GM18867 (cell line): ENCODE data around the gene SMC4.

Experiments used
- ATAC-seq: cut with Tn5 transposase; IDR thresholded peaks from one replicate; pipeline ENCODE4 v1.9.1; 2021; ENCODE audit warnings: mild to moderate bottlenecking, moderate library complexity; ENCODE audit not compliant: unreplicated experiment

Gene SMC4

DNA sequence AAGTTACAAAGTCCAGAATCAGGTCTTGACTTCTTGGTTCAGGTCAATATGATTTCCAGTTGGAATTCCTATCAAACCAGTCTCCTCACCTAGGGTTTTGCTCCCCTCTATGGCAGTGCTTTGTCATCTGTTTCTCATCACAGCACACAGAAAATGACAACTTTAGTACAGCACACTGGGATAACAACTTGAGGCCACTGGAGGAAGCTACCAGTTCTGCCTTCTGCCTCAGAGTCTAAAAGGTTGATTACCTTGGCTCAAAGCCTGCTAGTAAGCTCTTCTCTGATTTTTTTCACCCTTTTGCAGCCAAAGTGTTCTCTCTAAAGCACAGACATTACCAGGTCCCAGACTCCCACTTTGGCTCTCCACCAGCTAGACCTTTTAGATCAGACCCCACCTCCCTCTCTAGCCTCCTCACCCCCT is 75.0 kb downstream of the SMC4 start:
- ATAC-seq, result no peak

DNA sequence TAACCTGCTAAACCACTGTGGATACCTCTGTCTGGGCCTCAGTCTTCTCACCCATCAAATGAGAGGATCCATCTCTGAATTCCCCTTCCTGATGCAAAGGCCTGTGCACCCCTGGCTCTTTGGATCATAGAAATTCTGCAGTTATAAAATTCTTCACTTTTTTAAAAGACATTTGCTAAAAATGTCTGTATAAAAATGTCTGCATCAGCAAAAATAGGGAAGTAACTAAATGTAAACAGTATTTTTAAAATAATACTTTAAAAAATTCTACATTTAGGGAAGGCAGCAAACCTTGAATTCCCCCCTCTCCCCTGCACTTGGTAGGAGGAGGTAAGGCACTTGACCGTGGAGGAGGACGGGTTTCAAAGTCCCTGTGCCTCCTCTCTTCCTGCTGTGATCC is 75.7 kb downstream of the SMC4 start:
- ATAC-seq, result no peak

- no peak for ATAC-seq
These were observed 76.4 kb downstream of the SMC4 start for GRCh38 chr3:160475884-160476283.

DNA sequence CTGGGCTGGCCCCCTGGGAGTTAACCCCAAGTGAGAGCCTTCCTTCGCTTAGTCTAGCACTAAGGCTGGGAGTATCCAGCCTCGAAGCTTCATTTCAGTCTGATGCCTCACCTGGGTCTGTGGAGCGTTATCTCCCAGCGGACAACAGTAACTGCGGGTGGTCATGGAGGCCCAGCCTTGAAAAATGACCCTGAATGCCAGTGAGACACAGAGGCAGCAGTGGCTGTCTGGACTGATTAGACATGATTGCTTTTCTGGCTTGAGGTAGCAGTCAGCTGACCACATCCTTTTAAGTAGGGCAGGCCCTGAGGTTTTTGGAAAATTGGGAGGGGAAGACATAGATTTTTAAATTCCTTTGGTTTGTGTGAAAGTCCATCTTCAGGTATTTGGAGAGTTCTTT is 78.3 kb downstream of the SMC4 start:
- ATAC-seq, result no peak

DNA sequence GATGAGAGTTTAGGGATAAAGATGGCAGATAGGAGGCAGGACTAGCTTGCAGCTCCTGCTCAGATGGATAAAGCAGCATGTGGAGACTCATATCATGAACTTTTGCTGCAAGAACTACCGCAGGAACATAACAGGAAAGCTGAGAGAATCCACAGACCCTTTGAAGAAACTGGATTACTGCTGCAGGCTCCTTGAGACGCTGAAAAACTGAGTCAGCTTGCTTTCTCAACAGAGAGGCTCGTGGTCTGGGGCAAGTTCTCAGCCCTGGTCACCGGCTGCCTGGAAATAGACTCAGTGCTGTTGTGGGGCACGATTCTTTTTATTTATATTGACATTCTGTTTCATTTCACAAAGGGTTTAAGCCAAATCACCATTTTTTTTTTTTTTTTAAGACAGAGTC is 78.9 kb downstream of the SMC4 start:
- no peak for ATAC-seq

- ATAC-seq, result no peak
These were observed 79.9 kb downstream of the SMC4 start for GRCh38 chr3:160479376-160479775.

- no peak for ATAC-seq
These were observed 81.5 kb downstream of the SMC4 start for GRCh38 chr3:160480931-160481330.

- ATAC-seq, result no peak
These were observed 82.4 kb downstream of the SMC4 start for GRCh38 chr3:160481856-160482255.

DNA sequence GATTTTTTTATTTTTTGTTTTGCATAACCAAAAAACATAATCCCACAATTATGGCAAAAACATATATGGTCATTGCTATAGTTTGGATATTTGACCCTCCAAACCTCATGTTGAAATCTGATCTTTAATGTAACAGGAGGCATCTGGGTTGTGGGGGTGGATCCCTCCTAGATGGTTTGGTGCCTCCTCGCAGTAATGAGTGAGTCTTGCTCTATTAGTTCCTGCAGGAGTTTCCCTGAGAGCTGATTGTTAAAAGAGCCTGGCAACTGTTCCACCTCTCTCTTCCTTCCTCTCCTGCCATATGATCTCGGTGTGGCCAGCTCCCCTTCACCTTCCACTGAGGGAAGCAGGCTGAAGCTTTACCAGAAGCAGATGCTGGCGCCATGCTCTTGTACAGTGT is 83.3 kb downstream of the SMC4 start:
- no peak for ATAC-seq
